ENCODE data around the gene LIG4.

LIG4 gene

GRCh38 chr13:108190897-108191296 is 24.4 kb downstream of the LIG4 start:
- no peaks in the 10 kb centered on the region for H3K9me3 ChIP-seq
- DNase-seq, result no peak
- H3K27me3 ChIP-seq, result no peaks in the 10 kb centered on the region

GRCh38 chr13:108188260-108188659 is 27.1 kb downstream of the LIG4 start:
- no peak for DNase-seq
- H3K27me3 ChIP-seq, result no peaks in the 10 kb centered on the region
- no peak for TF ChIP-seq CTCF (IDR thresholded peaks at IDR 0.05; ENCODE audit: low read depth, low read length)
- H3K4me1 ChIP-seq, result no peaks in the 10 kb centered on the region
- H3K36me3 ChIP-seq, result no peaks in the 10 kb centered on the region
- H3K4me3 ChIP-seq (ENCODE audit: low read depth, low read length), result no peak overlapping the region
- H3K9me3 ChIP-seq, result no peaks in the 10 kb centered on the region

More at GRCh38 chr13:108190897-108191296, 24.4 kb downstream of the LIG4 start:
- Histone ChIP-seq H3K4me3 (ENCODE audit: low read depth, low read length) (no peak overlapping the region), H3K4me1 (no peaks in the 10 kb centered on the region), H3K36me3 (no peaks in the 10 kb centered on the region)
- TF ChIP-seq CTCF (IDR thresholded peaks at IDR 0.05; ENCODE audit: low read depth, low read length), result no peak

GRCh38 chr13:108185223-108185622 is 30.1 kb downstream of the LIG4 start:
- H3K36me3 ChIP-seq, result no peaks in the 10 kb centered on the region
- H3K4me1 ChIP-seq, result no peaks in the 10 kb centered on the region
- TF ChIP-seq CTCF (IDR thresholded peaks at IDR 0.05; ENCODE audit: low read depth, low read length), result no peak
- H3K9me3 ChIP-seq, result no peaks in the 10 kb centered on the region
- DNase-seq, result no peak
- no peaks in the 10 kb centered on the region for H3K27me3 ChIP-seq
- H3K4me3 ChIP-seq (ENCODE audit: low read depth, low read length), result no peak overlapping the region

GRCh38 chr13:108182652-108183051 is 32.7 kb downstream of the LIG4 start:
- no peaks in the 10 kb centered on the region for H3K27me3 ChIP-seq
- no peaks in the 10 kb centered on the region for H3K4me1 ChIP-seq
- H3K4me3 ChIP-seq (ENCODE audit: low read depth, low read length), result no peak overlapping the region
- no peak for DNase-seq
- H3K36me3 ChIP-seq, result no peaks in the 10 kb centered on the region
- TF ChIP-seq CTCF (IDR thresholded peaks at IDR 0.05; ENCODE audit: low read depth, low read length), result no peak
- H3K9me3 ChIP-seq, result no peaks in the 10 kb centered on the region

GRCh38 chr13:108178078-108178477 is 37.3 kb downstream of the LIG4 start:
- no peaks in the 10 kb centered on the region for H3K27me3 ChIP-seq

More at GRCh38 chr13:108178078-108178477, 37.3 kb downstream of the LIG4 start:
- no peak for DNase-seq
- Histone ChIP-seq H3K36me3 (no peaks in the 10 kb centered on the region), H3K4me1 (no peaks in the 10 kb centered on the region), H3K9me3 (no peaks in the 10 kb centered on the region; the same call in 1 of the 2 replicates), H3K4me3 (ENCODE audit: low read depth, low read length) (no peak overlapping the region)
- TF ChIP-seq CTCF (IDR thresholded peaks at IDR 0.05; ENCODE audit: low read depth, low read length), result no peak

Measured in BE2C (cell line).